NOMO-1 treated with dmso at 0.1 percent for 144 hours (cell line): ENCODE measurements around the gene SIL1.
"Not testable (repeated sequence)": the region's sequence is repeated elsewhere in the genome, so short reads cannot be mapped to it uniquely, and the experiment has no call there.

Experiments used
- DNase-seq: peaks from one replicate; lab custom pipeline; 2025; ENCODE audit not compliant: unreplicated experiment; lab: John Stamatoyannopoulos, UW

SIL1 gene

GRCh38 chr5:138930371-138931097 lies 267.6 kb downstream of the SIL1 start:
- DNase-seq, result no peak

GRCh38 chr5:138929571-138929955 lies 268.6 kb downstream of the SIL1 start:
- no peak for DNase-seq

GRCh38 chr5:138927979-138928378 lies 270.2 kb downstream of the SIL1 start:
- DNase-seq, result no peak

GRCh38 chr5:138927544-138927943 lies 270.6 kb downstream of the SIL1 start:
- DNase-seq, result no peak

GRCh38 chr5:138926688-138927448 lies 271.3 kb downstream of the SIL1 start:
- DNase-seq, result no peak

GRCh38 chr5:138926257-138926656 lies 271.9 kb downstream of the SIL1 start:
- DNase-seq, result no peak

- DNase-seq, result no peak
These were observed 273.0 kb downstream of the SIL1 start for GRCh38 chr5:138925090-138925635.

- no peak for DNase-seq
These were observed 275.7 kb downstream of the SIL1 start for GRCh38 chr5:138922494-138922893.

GRCh38 chr5:138921362-138921761 lies 276.8 kb downstream of the SIL1 start:
- not testable (repeated sequence) for DNase-seq

GRCh38 chr5:138920181-138920580 lies 278.0 kb downstream of the SIL1 start:
- no peak for DNase-seq

- no peak for DNase-seq
These were observed 279.5 kb downstream of the SIL1 start for GRCh38 chr5:138918686-138919085.

GRCh38 chr5:138914338-138914737 lies 283.8 kb downstream of the SIL1 start:
- no peak for DNase-seq

GRCh38 chr5:138913773-138914172 lies 284.4 kb downstream of the SIL1 start:
- DNase-seq, result no peak

GRCh38 chr5:138912093-138912492 lies 286.1 kb downstream of the SIL1 start:
- no peak for DNase-seq

- no peak for DNase-seq
These were observed 286.7 kb downstream of the SIL1 start for GRCh38 chr5:138911441-138911840.

- no peak for DNase-seq
These were observed 287.5 kb downstream of the SIL1 start for GRCh38 chr5:138910546-138911185.

- no peak for DNase-seq
These were observed 288.4 kb downstream of the SIL1 start for GRCh38 chr5:138909734-138910133.

- no peak for DNase-seq
These were observed 292.6 kb downstream of the SIL1 start for GRCh38 chr5:138905541-138905940.

GRCh38 chr5:138903130-138903775 lies 294.9 kb downstream of the SIL1 start:
- DNase-seq, result no peak

- DNase-seq, result no peak
These were observed 296.5 kb downstream of the SIL1 start for GRCh38 chr5:138901716-138902115.

GRCh38 chr5:138900281-138900965 lies 297.7 kb downstream of the SIL1 start:
- DNase-seq, result no peak
